Activated T-cell treated with anti-CD3 and anti-CD28 coated beads for 4 hours (primary cell): ENCODE measurements around the gene TNS3.

Experiments
- DNase-seq: peaks from one replicate; pipeline ENCODE4 v3.0.0-alpha.2; 2020

Gene TNS3

DNA sequence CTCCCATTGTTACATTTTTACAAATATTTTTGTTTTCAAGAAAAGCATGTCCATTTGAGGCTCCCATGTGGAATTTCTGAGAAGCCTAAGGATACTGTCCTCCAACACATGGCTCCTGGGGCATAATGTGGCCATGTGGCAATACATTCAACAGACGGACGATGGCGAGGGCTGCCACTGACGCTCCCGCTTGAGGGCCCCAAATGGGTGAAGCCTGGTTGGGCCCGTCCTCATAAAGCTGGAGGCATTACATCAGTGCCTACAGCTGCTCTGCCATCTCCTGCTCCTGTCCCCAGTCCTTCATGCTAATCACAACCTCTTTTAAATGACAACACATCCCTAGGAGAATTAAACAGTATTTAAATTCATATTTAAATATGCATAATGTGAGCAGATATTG lies 246.8 kb downstream of the TNS3 start:
- no peak for DNase-seq

DNA sequence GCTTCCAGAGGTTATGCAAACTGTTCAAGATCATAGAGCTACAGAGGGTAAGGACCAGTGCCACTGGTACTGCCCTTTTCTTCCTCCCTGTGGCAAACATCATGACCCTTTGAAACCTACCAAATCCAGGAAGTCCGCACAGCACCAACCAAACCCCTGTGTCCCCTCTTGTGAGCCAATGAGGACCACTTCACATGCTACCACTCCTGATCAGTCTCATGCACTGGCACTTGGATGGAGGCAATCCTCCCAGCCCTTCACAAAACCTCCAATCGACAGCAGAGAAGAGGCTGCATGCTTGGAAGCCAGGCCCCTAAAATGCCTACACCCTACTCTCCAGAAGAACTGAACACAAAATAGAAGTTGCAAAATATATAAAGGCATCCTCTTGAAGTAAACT lies 248.0 kb downstream of the TNS3 start:
- DNase-seq, result no peak

- no peak for DNase-seq
These were observed 248.4 kb downstream of the TNS3 start for GRCh38 chr7:47333554-47333887.

- DNase-seq, result no peak
These were observed 249.0 kb downstream of the TNS3 start for GRCh38 chr7:47332681-47333553.

GRCh38 chr7:47332213-47332612 lies 249.7 kb downstream of the TNS3 start:
- no peak for DNase-seq

GRCh38 chr7:47331179-47331565 lies 250.7 kb downstream of the TNS3 start:
- DNase-seq, result no peak

GRCh38 chr7:47330561-47331178 lies 251.2 kb downstream of the TNS3 start:
- DNase-seq, result no peak

GRCh38 chr7:47330026-47330425 lies 251.9 kb downstream of the TNS3 start:
- no peak for DNase-seq

DNA sequence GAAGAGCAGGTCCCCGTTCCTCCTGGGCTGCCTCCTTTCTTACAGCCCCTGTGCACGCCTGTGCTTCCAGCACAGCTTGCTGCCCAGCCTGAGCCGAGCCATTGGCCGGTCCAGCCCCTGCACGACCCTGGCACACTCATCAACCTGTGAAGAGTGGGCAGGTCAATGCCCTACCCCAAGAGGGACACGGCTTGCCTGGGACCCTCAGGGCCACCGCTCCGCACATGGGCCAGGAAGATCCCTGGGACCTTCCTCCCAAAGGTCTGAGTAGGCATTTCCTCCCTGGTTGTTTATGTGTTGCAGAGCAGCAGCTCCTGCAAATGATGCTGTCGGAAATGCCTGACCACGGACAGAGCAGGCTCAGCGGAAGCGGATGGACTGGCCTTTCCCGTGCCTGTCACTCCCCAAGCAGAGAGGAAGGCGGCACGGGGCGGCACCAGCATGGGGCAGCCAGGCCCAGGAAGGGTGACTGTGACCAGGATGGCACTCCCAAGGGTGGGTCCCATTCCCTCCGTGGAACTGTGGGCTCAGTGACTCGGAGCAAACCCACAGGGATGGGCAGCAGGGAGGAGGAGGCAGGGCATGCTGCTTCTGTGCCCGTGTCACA lies 252.5 kb downstream of the TNS3 start:
- no peak for DNase-seq

GRCh38 chr7:47328392-47329319 lies 253.3 kb downstream of the TNS3 start:
- no peak for DNase-seq

DNA sequence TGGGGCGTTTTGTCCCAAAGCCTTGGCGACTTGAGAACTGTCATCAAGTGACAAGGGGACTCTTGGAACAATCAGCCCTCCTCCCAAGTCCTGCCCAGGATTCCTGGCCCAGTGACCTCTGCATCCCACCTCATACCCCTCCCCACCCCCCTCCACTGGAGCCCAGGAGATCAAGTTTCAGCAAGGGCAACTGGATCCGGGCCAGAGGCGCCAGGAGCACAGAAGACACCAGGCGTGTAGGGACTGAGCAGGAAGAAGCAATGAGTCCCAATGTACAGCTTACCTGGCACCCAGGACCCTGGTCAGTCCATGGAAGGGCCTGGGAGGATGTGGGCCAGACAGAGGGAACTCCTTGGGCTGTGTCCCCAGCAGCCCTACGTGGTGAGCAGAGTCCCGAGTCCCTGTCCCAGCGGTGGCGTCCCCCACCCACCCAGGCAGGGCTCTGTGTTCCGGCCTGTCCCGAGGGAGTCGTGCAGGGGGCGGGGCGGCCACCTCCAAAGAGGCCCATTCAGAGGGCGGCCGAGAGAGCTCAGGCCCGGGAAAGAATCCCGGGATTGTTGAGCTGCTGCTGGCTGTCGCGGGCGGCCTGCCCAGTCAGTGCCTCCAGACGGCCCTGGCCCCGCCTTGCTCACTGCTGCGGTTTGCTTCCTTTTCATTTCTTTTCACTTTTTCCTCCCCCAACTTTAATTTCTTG lies 254.1 kb downstream of the TNS3 start:
- no peak for DNase-seq

DNA sequence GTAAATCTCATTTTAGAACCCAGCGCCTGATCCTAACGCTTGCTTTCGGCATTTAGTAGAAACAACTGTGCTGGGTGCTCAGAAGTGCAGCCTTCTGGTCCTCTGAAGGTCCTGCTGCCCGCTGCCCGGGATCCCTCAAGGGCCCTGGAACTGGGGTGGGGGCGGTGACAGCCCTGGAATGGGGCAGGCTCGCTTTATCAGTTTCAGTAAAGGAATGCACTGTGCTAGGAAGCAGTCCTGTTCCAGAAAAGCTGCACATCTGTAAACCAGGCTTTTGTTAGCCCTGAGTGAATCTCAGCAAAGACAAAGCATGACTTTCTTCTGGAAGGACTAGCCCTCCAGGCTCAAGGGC lies 254.6 kb downstream of the TNS3 start:
- no peak for DNase-seq

- no peak for DNase-seq
These were observed 255.1 kb downstream of the TNS3 start for GRCh38 chr7:47326808-47327207.

- no peak for DNase-seq
These were observed 255.7 kb downstream of the TNS3 start for GRCh38 chr7:47326220-47326619.

- no peak for DNase-seq
These were observed 256.6 kb downstream of the TNS3 start for GRCh38 chr7:47325337-47325736.

GRCh38 chr7:47323904-47324303 lies 258.0 kb downstream of the TNS3 start:
- no peak for DNase-seq

DNA sequence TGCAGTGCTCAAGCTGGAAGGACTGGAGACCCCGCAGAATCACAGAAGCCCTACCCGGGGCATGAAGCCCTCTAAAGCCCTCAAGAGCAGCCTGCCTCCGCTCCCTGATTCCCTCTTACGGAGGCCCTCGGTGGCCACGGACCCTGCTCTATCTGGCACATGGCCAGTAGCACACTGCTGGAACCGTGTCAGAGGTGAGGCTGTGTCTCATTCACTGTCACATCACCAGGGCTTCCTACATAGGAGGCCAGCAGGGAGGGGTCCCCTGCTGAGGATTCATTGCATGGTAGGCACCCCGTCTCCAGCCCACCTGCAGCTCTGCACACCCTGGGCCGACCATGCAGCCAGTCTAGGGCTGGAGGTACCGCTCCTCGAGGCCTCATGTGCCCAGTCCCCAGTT lies 259.2 kb downstream of the TNS3 start:
- DNase-seq, result no peak

GRCh38 chr7:47320296-47320695 lies 261.6 kb downstream of the TNS3 start:
- no peak for DNase-seq

DNA sequence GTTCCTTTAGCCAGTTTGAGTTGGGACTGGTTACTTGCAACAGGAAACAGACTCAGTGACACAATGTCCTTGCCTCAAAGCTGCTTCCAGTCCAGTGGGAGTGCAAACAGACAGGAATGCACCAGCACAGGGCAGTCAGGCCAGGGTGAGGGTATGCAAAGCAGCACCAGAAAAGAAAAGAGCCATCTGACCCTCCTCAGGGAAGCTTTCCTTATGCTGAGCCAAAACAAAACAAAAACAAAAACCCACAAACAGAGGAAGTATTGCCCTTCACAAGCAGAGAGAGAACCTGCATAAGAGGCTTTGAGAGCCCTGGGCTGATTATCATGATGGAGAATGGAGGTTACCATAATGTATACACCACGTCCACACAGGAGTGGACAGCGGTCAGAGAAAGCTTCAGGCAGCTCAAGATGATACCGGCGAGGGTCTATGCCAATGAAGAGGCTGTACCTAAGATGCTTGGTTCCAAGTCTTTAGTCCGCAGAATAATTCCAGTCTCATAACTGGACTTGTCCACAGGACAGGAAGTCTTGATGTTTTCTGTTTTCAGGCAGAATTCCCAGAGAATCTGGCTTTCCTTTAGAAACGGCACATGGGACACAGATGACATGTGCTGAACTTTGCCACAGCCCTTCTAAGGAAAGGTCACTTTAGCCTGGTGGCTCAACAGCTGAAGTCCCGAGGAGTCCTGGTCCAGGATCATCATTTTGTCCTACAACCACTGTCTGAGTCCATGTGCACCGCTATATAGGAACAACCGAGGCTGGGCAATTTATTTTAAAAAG lies 263.3 kb downstream of the TNS3 start:
- DNase-seq, result no peak

GRCh38 chr7:47317487-47317886 lies 264.4 kb downstream of the TNS3 start:
- no peak for DNase-seq

DNA sequence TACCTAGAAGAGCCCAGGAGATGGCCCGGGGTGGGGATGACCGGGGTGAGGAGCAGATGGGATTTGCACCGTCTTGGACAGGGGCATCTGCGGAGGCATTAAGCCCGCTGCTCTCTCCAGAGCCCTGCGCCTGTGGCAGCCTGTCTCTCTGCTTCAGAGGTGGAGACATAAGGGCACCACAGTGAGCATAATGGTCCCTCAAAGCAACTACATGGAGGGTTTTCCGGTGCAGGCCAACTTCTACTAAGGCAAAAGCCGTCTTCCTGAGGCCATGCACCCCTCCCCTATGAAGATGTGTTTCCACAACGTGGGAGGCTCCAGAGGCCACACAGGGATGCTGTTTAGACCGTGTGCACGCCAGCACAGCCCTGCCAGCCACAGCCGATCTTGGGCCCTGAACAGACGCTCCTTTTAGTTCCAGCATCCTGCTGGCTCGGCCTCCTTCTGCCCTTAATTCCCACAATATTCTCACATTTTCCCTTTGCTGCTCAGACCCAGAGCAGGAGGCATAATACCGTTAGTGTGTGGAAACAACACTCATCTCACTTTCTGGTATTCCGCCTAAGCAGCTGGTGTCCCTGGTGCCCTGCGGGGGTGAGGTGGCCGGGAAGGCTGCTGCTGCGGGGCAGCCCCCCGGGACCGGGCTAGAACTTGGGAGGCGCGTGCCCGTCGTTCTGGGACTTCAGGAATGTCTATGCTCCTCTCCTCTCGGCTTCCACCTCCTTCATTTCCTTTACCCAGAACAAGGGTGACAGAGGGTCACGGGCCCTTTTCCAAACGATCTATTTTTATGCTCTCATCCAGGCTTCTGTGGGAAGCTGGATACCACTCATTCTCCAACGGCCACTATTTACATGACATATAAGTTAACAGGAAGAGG lies 266.9 kb downstream of the TNS3 start:
- no peak for DNase-seq
